Astrocyte (in vitro differentiated cells and primary cell): ENCODE results near the gene RPL37A. TPM values are rescaled to one million over a fixed set of nuclear protein-coding genes. Genes with fewer than 3 reads are reported as not detected.
"Not testable (repeated sequence)": the region's sequence is repeated elsewhere in the genome, so short reads cannot be mapped to it uniquely, and the experiment has no call there.

Experiments
- DNase-seq: peaks from one replicate; pipeline ENCODE4 v3.0.0-alpha.2; 2010; ENCODE audit warnings: low read depth
- FAIRE-seq: peaks from 2 replicates; lab custom pipeline; 2011; peaks lifted over from hg19 to GRCh38; lab: Jason Lieb, UNC
- H2AFZ ChIP-seq: 2 replicates; pipeline ENCODE4 v1.6.0; 2012; ENCODE audit warnings: low read depth, low read length, inconsistent platforms
- H3K27ac ChIP-seq: 2 replicates; pipeline ENCODE4 v1.5.1; 2011; ENCODE audit warnings: low read depth, low read length, inconsistent platforms
- H3K27me3 ChIP-seq: 2 replicates; pipeline ENCODE4 v1.6.0; 2011; ENCODE audit warnings: low read length, inconsistent platforms; ENCODE audit not compliant: insufficient read depth
- H3K36me3 ChIP-seq: 2 replicates; pipeline ENCODE4 v1.5.1; 2011; ENCODE audit warnings: low read length, inconsistent platforms; ENCODE audit not compliant: insufficient read depth
- H3K4me1 ChIP-seq: 2 replicates; pipeline ENCODE4 v1.5.1; 2011; ENCODE audit warnings: low read length, inconsistent platforms; ENCODE audit not compliant: insufficient read depth
- H3K4me2 ChIP-seq: 2 replicates; pipeline ENCODE4 v1.6.0; 2012; ENCODE audit warnings: low read length, inconsistent platforms
- H3K4me3 ChIP-seq: 2 replicates; pipeline ENCODE4 v1.5.1; 2011; ENCODE audit warnings: low read depth, mild to moderate bottlenecking, low read length, inconsistent platforms; ENCODE audit not compliant: insufficient read depth
- H3K79me2 ChIP-seq: 2 replicates; pipeline ENCODE4 v1.6.0; 2012; ENCODE audit warnings: mild to moderate bottlenecking, low read length, inconsistent platforms; ENCODE audit not compliant: insufficient read depth
- H3K9ac ChIP-seq: 2 replicates; pipeline ENCODE4 v1.6.0; 2012; ENCODE audit warnings: mild to moderate bottlenecking, low read length, inconsistent platforms
- H3K9me3 ChIP-seq: 2 replicates; pipeline ENCODE4 v1.5.1; 2012; ENCODE audit warnings: low read depth, mild to moderate bottlenecking, low read length, inconsistent platforms; ENCODE audit not compliant: insufficient read depth
- H4K20me1 ChIP-seq: 2 replicates; pipeline ENCODE4 v1.6.0; 2012; ENCODE audit warnings: low read length, inconsistent platforms; ENCODE audit not compliant: insufficient read depth
- H3K27ac Mint-ChIP-seq: one replicate; pipeline ENCODE4 v1.8.0; 2021; ENCODE audit warnings: mild to moderate bottlenecking, mixed read lengths; ENCODE audit not compliant: unreplicated experiment
- H3K27me3 Mint-ChIP-seq: one replicate; pipeline ENCODE4 v1.8.0; 2021; ENCODE audit warnings: low read depth, mixed read lengths; ENCODE audit not compliant: unreplicated experiment
- H3K36me3 Mint-ChIP-seq: one replicate; pipeline ENCODE4 v1.8.0; 2021; ENCODE audit warnings: low read depth, mixed read lengths; ENCODE audit not compliant: unreplicated experiment
- H3K4me1 Mint-ChIP-seq: one replicate; pipeline ENCODE4 v1.8.0; 2021; ENCODE audit warnings: low read depth, mixed read lengths; ENCODE audit not compliant: unreplicated experiment
- H3K4me3 Mint-ChIP-seq: one replicate; pipeline ENCODE4 v1.8.0; 2021; ENCODE audit warnings: mild to moderate bottlenecking, moderate library complexity, mixed read lengths; ENCODE audit not compliant: unreplicated experiment
- H3K9me3 Mint-ChIP-seq: one replicate; pipeline ENCODE4 v1.8.0; 2021; ENCODE audit warnings: mild to moderate bottlenecking, mixed read lengths; ENCODE audit not compliant: unreplicated experiment
- CTCF ChIP-seq: IDR thresholded peaks from 2 replicates; pipeline ENCODE4 v1.5.1; 2011; ENCODE audit warnings: low read depth, mild to moderate bottlenecking, inconsistent platforms, low read length, moderate library complexity; ENCODE audit not compliant: insufficient read depth
- EZH2 ChIP-seq: IDR thresholded peaks from 2 replicates; pipeline ENCODE4 v1.6.1; 2012; ENCODE audit warnings: mild to moderate bottlenecking, low read length, inconsistent platforms; ENCODE audit not compliant: insufficient read depth
- total RNA-seq: library from RNA; stranded (reverse); gene quantifications from 2 replicates; pipeline ENCODE4 v1.2.1, GENCODE V29; 2021

RPL37A gene
- total RNA-seq, 1 donor from 2014 or later: 2,632 TPM

- H4K20me1 ChIP-seq: peaks cover 36% of the 10 kb centered on the region
- no peak overlapping the region for H3K27ac Mint-ChIP-seq
- H3K36me3 Mint-ChIP-seq: peaks cover 19% of the 10 kb centered on the region
Observed at GRCh38 chr2:216508229-216508628, 9.6 kb downstream of the RPL37A start.

DNA sequence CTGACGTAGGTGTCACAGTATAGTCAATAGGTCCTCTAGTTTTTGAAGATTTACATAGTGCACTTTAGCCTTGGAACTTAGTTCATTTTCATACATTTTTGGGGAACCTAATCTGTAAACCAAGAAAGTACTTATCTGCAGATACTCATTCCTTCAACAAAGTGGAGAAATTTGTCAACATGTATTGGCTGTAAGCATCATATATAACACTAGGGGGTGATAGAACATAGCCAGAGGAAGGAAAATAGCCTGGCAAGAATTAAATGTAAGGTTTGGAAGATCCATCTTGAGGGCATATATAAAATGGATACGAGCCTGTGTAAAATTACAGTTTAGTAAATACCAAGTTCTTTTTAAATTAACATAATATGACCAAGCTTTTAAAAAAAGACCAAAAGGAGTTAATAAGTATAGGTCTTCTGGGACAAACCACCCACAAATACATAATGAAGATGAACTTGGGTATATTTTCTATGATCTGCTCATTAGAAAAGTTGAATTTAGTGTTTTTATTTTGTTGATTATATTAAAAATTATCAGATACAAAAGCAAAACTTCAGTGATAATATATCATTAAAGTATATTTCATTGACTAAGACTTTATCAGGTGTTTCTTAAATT, 18.2 kb downstream of the RPL37A start:
- peak; percentile 87 for TF ChIP-seq CTCF
- TF ChIP-seq EZH2: no peak

More at GRCh38 chr2:216508229-216508628, 9.6 kb downstream of the RPL37A start:
- H3K4me1 ChIP-seq: peaks cover 3% of the 10 kb centered on the region
- H3K4me3 ChIP-seq: no peak overlapping the region
- H3K36me3 ChIP-seq: peaks cover 17% of the 10 kb centered on the region
- TF ChIP-seq CTCF (no peak), EZH2 (no peak)
- Mint-ChIP-seq H3K9me3 (no peaks in the 10 kb centered on the region), H3K27me3 (no peaks in the 10 kb centered on the region), H3K4me1 (peaks cover 25% of the 10 kb centered on the region), H3K4me3 (no peak overlapping the region)
- no peak for DNase-seq
- no peak overlapping the region for H3K27ac ChIP-seq
- H3K4me2 ChIP-seq: no peak overlapping the region
- no peak for FAIRE-seq
- peaks cover 7% of the 10 kb centered on the region for H3K79me2 ChIP-seq
- H3K9me3 ChIP-seq: no peaks in the 10 kb centered on the region
- no peaks in the 10 kb centered on the region for H3K27me3 ChIP-seq
- H3K9ac ChIP-seq: no peak overlapping the region
- H2AFZ ChIP-seq: no peak overlapping the region

GRCh38 chr2:216517447-216518225, 19.0 kb downstream of the RPL37A start:
- no peak for DNase-seq
- no peak overlapping the region for H3K4me2 ChIP-seq
- no peak overlapping the region for H3K27ac Mint-ChIP-seq
- no peaks in the 10 kb centered on the region for H3K27me3 ChIP-seq
- no peak overlapping the region for H3K4me3 ChIP-seq
- TF ChIP-seq CTCF: no peak
- no peak for TF ChIP-seq EZH2
- H3K4me1 Mint-ChIP-seq: peaks cover 11% of the 10 kb centered on the region
- no peak overlapping the region for H3K9ac ChIP-seq
- H3K36me3 Mint-ChIP-seq: peaks cover 4% of the 10 kb centered on the region
- no peaks in the 10 kb centered on the region for H3K27me3 Mint-ChIP-seq
- H3K4me3 Mint-ChIP-seq: no peak overlapping the region
- peaks cover 14% of the 10 kb centered on the region for H3K4me1 ChIP-seq
- no peaks in the 10 kb centered on the region for H3K36me3 ChIP-seq
- H3K9me3 Mint-ChIP-seq: no peaks in the 10 kb centered on the region
- H3K79me2 ChIP-seq: no peaks in the 10 kb centered on the region
- H4K20me1 ChIP-seq: no peaks in the 10 kb centered on the region
- FAIRE-seq: no peak
- no peaks in the 10 kb centered on the region for H3K9me3 ChIP-seq
- no peak overlapping the region for H2AFZ ChIP-seq
- H3K27ac ChIP-seq: no peak overlapping the region

More for the DNA sequence above, 18.2 kb downstream of the RPL37A start:
- no peaks in the 10 kb centered on the region for H3K79me2 ChIP-seq
- Mint-ChIP-seq H3K9me3 (no peaks in the 10 kb centered on the region), H3K27me3 (no peaks in the 10 kb centered on the region), H3K27ac (no peak overlapping the region), H3K4me1 (peaks cover 11% of the 10 kb centered on the region), H3K4me3 (no peak overlapping the region), H3K36me3 (peaks cover 4% of the 10 kb centered on the region)
- no peak overlapping the region for H3K9ac ChIP-seq
- DNase-seq (peak; percentile 25), FAIRE-seq (peak; percentile 69)
- no peak overlapping the region for H3K4me2 ChIP-seq
- no peak overlapping the region for H2AFZ ChIP-seq
- H3K36me3 ChIP-seq: no peaks in the 10 kb centered on the region
- H3K9me3 ChIP-seq: no peaks in the 10 kb centered on the region
- H3K4me1 ChIP-seq: peaks cover 14% of the 10 kb centered on the region
- H4K20me1 ChIP-seq: no peaks in the 10 kb centered on the region
- no peak overlapping the region for H3K27ac ChIP-seq
- no peak overlapping the region for H3K4me3 ChIP-seq
- H3K27me3 ChIP-seq: no peaks in the 10 kb centered on the region

GRCh38 chr2:216518566-216519119, 20.0 kb downstream of the RPL37A start:
- not testable (repeated sequence) for H3K36me3 ChIP-seq, H3K27ac ChIP-seq, H3K4me2 ChIP-seq, H4K20me1 ChIP-seq, DNase-seq, H3K4me3 Mint-ChIP-seq, FAIRE-seq, H3K27me3 ChIP-seq, H3K79me2 ChIP-seq, H3K9ac ChIP-seq, H3K9me3 ChIP-seq, H3K36me3 Mint-ChIP-seq, H3K27ac Mint-ChIP-seq, H3K27me3 Mint-ChIP-seq, H3K4me3 ChIP-seq, H2AFZ ChIP-seq, H3K9me3 Mint-ChIP-seq
- peaks cover 14% of the 10 kb centered on the region for H3K4me1 ChIP-seq
- peaks cover 11% of the 10 kb centered on the region for H3K4me1 Mint-ChIP-seq
